NCI-H748 treated with DMSO at 0.1 percent for 48 hours (cell line): ENCODE measurements around the gene KRTAP10-3.
A peak's percentile ranks its signal among the peaks of the same experiment; 100 is the strongest.
"Not testable (repeated sequence)": the region's sequence is repeated elsewhere in the genome, so short reads cannot be mapped to it uniquely, and the experiment has no call there.

Experiments
- DNase-seq: peaks from one replicate; lab custom pipeline; 2025; lab: John Stamatoyannopoulos, UW

The KRTAP10-3 gene

GRCh38 chr21:44571296-44571695, 12.7 kb upstream of the KRTAP10-3 start:
- no peak for DNase-seq

- no peak for DNase-seq
Measured at GRCh38 chr21:44569861-44570517, 11.4 kb upstream of the KRTAP10-3 start.

GRCh38 chr21:44568667-44569556, 10.3 kb upstream of the KRTAP10-3 start:
- peak; percentile 3 for DNase-seq

GRCh38 chr21:44568261-44568660, 9.7 kb upstream of the KRTAP10-3 start:
- DNase-seq = no peak

GRCh38 chr21:44567481-44568171, 9.0 kb upstream of the KRTAP10-3 start:
- DNase-seq = no peak

GRCh38 chr21:44566403-44566802, 7.8 kb upstream of the KRTAP10-3 start:
- DNase-seq = no peak

GRCh38 chr21:44564886-44565598, 6.4 kb upstream of the KRTAP10-3 start:
- DNase-seq = no peak

GRCh38 chr21:44564099-44564498, 5.5 kb upstream of the KRTAP10-3 start:
- no peak for DNase-seq

GRCh38 chr21:44558329-44558675, 293 bp downstream of the KRTAP10-3 start:
- DNase-seq = not testable (repeated sequence)

- no peak for DNase-seq
Measured at GRCh38 chr21:44557491-44558328, 885 bp downstream of the KRTAP10-3 start.

- no peak for DNase-seq
Measured at GRCh38 chr21:44556879-44557278, 1.7 kb downstream of the KRTAP10-3 start.

GRCh38 chr21:44555200-44555875, 3.3 kb downstream of the KRTAP10-3 start:
- DNase-seq = no peak

GRCh38 chr21:44552681-44553080, 5.9 kb downstream of the KRTAP10-3 start:
- no peak for DNase-seq

- DNase-seq = no peak
Measured at GRCh38 chr21:44552136-44552535, 6.5 kb downstream of the KRTAP10-3 start.

GRCh38 chr21:44551340-44551961, 7.1 kb downstream of the KRTAP10-3 start, which contains the start of gene KRTAP10-2:
Gene KRTAP10-2 (minus strand): TSS chr21:44551505. CDS start chr21:44551458, 47 bp downstream.
- DNase-seq = no peak

GRCh38 chr21:44550807-44551206, 7.8 kb downstream of the KRTAP10-3 start:
- no peak for DNase-seq

- not testable (repeated sequence) for DNase-seq
Measured at GRCh38 chr21:44550285-44550684, 8.3 kb downstream of the KRTAP10-3 start.

- DNase-seq = no peak
Measured at GRCh38 chr21:44549525-44550211, 8.9 kb downstream of the KRTAP10-3 start.

- DNase-seq = no peak
Measured at GRCh38 chr21:44548922-44549321, 9.7 kb downstream of the KRTAP10-3 start.
